ENCODE results near the gene PRLR. TPM values are rescaled to one million over a fixed set of nuclear protein-coding genes. Genes with fewer than 3 reads are reported as not detected.

Gene PRLR
- total and polyA plus RNA-seq, 10 of the 15 experiments (the other 5 are each of a cell fraction or from before 2014, with no cell fraction given), result 0.03 to 8.1 (median 0.20) TPM

GRCh38 chr5:35091704-35092103 is 138.6 kb downstream of the PRLR start:
- in situ Hi-C loops (cut with MboI) (loop anchor here (5.0 kb wide), 2 partner anchors 91 to 831 kb away; no protein-coding TSS in a partner anchor), intact Hi-C loops (cut with micrococcal nuclease; ENCODE audit: unreplicated experiment) (no loop called here)
- no peak overlapping the region for H3K4me3 ChIP-seq

More at GRCh38 chr5:35091704-35092103, 138.6 kb downstream of the PRLR start:
- Histone ChIP-seq H4K20me1 (ENCODE audit: control insufficient read depth, insufficient read depth) (no peaks in the 10 kb centered on the region), H3K9me3 (replicated peaks; ENCODE audit: control insufficient read depth, insufficient read depth, low read length) (no peaks in the 10 kb centered on the region), H3K4me1 (ENCODE audit: control insufficient read depth, insufficient read depth, low read length) (no peaks in the 10 kb centered on the region), H3K79me2 (ENCODE audit: control insufficient read depth, insufficient read depth, low read length) (no peaks in the 10 kb centered on the region), H3K27ac (ENCODE audit: control insufficient read depth, insufficient read depth) (no peak overlapping the region), H3K27me3 (replicated peaks in 1 of 2; ENCODE audit: control insufficient read depth in 2 of 2, insufficient read depth in 2 of 2, low read length in 1 of 2) (no peaks in the 10 kb centered on the region), H3K4me2 (ENCODE audit: control insufficient read depth, insufficient read depth) (no peak overlapping the region), H3K9ac (ENCODE audit: control insufficient read depth, insufficient read depth, low read length) (no peak overlapping the region), H2AFZ (ENCODE audit: control insufficient read depth, low read depth, low read length) (no peak overlapping the region), H3K36me3 (ENCODE audit: control insufficient read depth in 2 of 2, insufficient read depth in 2 of 2, low read length in 1 of 2) (no peaks in the 10 kb centered on the region; a peak in 1 of 4 replicates)
- RAD21 ChIA-PET (ENCODE audit: unreplicated experiment), result interaction anchor here (0.6 to 1.9 kb wide), 5 partner anchors 157 to 835 kb away, joined by 3 to 8 read pairs (median 4); no protein-coding TSS in a partner anchor
- CTCF ChIA-PET, result interaction anchor here (0.6 to 8.4 kb wide), 6 partner anchors 91 to 1116 kb away, joined by 3 to 91 read pairs (median 14); no protein-coding TSS in a partner anchor
- SMC1A ChIA-PET (ENCODE audit: uncharacterized antibody, unreplicated experiment), result interaction anchor here (0.8 to 4.5 kb wide), 8 partner anchors 91 to 507 kb away, joined by 4 to 33 read pairs (median 8); no protein-coding TSS in a partner anchor
- TF ChIP-seq CHD1 (IDR thresholded peaks at IDR 0.05; ENCODE audit: low read depth, low read length) (no peak), NBN (IDR thresholded peaks at IDR 0.05) (no peak), PKNOX1 (IDR thresholded peaks at IDR 0.05) (no peak), SMARCA5 (IDR thresholded peaks at IDR 0.05) (no peak), TAF1 (IDR thresholded peaks at IDR 0.05; ENCODE audit: borderline replicate concordance, low read depth, low read length) (no peak), POLR2A (IDR thresholded peaks at IDR 0.05; ENCODE audit: low read depth, low read length) (no peak), MYB (IDR thresholded peaks at IDR 0.05; ENCODE audit: borderline replicate concordance, low read depth, low read length) (no peak), MEF2B (IDR thresholded peaks at IDR 0.05; ENCODE audit: partially characterized antibody, poor library complexity, severe bottlenecking) (no peak), FOS (IDR thresholded peaks at IDR 0.05; ENCODE audit: borderline replicate concordance, extremely low read depth, insufficient read length) (no peak), REST (IDR thresholded peaks at IDR 0.05; ENCODE audit: low read depth, low read length) (no peak), SRF (IDR thresholded peaks at IDR 0.05; ENCODE audit: low read depth in 2 of 2, low read length in 2 of 2) (no peak), CREM (IDR thresholded peaks at IDR 0.05; ENCODE audit: low read depth) (no peak)
- WGBS (ENCODE audit: insufficient coverage, insufficient replicate concordance, low lambda C conversion rate, missing lambda C conversion rate), result 6% methylated on average over 5 of the region's 5 CpGs
- no peak for ATAC-seq
- no peak for DNase-seq (ENCODE audit: low read depth, low spot score)
- no peak for FAIRE-seq
- POLR2A ChIA-PET, result interaction anchor here (0.6 to 1.4 kb wide), 2 partner anchors 137 to 834 kb away, joined by 3 read pairs; no protein-coding TSS in a partner anchor
- BruUV-seq (replicated peaks), result no TSS peak
